OCI-LY1 (cell line): ENCODE measurements around the gene SLC26A2.
A peak's percentile ranks its signal among the peaks of the same experiment; 100 is the strongest.

ENCODE experiments used
- CTCF ChIP-seq: fragments of 200-600 bp; sonication (generic), shearing (Covaris generic); IDR thresholded peaks from 2 replicates; pipeline ENCODE4 v1.5.1; 2017; ENCODE audit warnings: mild to moderate bottlenecking, antibody characterized with exemption, low read length, moderate library complexity, mixed read lengths
- EZH2 ChIP-seq: fragments of 200-600 bp; sonication (generic), shearing (Covaris generic); IDR thresholded peaks from 2 replicates; pipeline ENCODE4 v1.8.0; 2017; ENCODE audit warnings: borderline replicate concordance, mixed run types, mild to moderate bottlenecking, antibody characterized with exemption, low read length, moderate library complexity, mixed read lengths

DNA sequence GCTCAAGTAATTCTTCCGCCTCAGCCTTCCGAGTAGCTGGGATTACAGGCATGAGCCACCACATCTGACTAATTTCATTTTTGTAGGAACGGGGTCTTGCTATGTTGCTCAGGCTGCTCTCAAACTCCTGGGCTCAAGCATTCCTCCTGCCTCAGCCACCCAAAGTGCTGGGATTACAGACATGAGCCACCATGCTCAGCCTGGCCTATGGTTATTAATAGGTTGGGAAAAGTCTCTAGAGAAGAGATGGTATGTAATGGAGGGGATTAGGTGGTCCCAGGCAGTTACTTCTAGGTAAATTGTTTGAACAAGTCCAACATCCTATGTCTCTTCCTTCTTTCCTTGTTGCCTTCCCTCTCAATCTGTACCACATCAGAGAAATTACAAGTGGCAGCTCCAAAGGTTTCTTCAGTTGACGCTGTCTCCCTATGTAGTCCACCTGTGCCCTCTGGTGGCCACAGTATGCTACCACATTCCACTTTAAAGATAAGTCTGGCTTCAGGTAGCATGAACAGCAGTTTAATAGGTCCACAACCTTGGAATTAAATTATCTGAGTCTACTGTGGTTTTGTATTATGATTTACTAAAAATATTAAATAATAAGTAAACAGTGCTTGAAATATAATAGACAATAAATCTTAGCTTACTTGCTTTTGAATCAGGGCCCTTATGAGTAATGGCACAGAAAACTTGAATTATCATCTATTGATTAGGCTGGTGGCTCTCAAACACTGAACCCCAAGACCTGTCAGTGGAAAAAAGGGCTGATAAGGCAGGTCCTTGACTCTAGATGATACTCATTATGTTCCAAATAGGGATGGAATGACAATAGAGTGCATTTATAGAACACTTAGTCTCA lies 30.2 kb downstream of the SLC26A2 start:
- peak; percentile 91 for TF ChIP-seq CTCF
- TF ChIP-seq EZH2: no peak
